ENCODE measurements around the gene SUPV3L1.

The SUPV3L1 gene

GRCh38 chr10:69216577-69217118 is 36.6 kb downstream of the SUPV3L1 start:
- no peak for TF ChIP-seq CTCF (conservative IDR thresholded peaks at IDR 0.05)
- no peak overlapping the region for H3K27ac ChIP-seq

- no peak overlapping the region for H3K27ac ChIP-seq
- TF ChIP-seq CTCF (conservative IDR thresholded peaks at IDR 0.05) = no peak
Observed at GRCh38 chr10:69217119-69217754, 37.2 kb downstream of the SUPV3L1 start.

GRCh38 chr10:69218831-69219230 is 38.8 kb downstream of the SUPV3L1 start:
- no peak overlapping the region for H3K27ac ChIP-seq
- no peak for TF ChIP-seq CTCF (conservative IDR thresholded peaks at IDR 0.05)

- TF ChIP-seq CTCF (conservative IDR thresholded peaks at IDR 0.05) = no peak
- no peak within 1 kb of the TSS for H3K27ac ChIP-seq
Observed at GRCh38 chr10:69220041-69220451, 40.0 kb downstream of the SUPV3L1 start, which contains the start of gene HKDC1. Gene HKDC1, plus strand, starts transcription at chr10:69220332. Its CDS starts 104 bp downstream, at chr10:69220436.

GRCh38 chr10:69220507-69220906 is 40.5 kb downstream of the SUPV3L1 start:
- TF ChIP-seq CTCF (conservative IDR thresholded peaks at IDR 0.05) = no peak
- H3K27ac ChIP-seq = no peak overlapping the region

- peak; percentile 87 for TF ChIP-seq CTCF (conservative IDR thresholded peaks at IDR 0.05)
- peak overlapping the region; percentile 51 for H3K27ac ChIP-seq
Observed at GRCh38 chr10:69222157-69223027, 42.4 kb downstream of the SUPV3L1 start.

- peak overlapping the region; percentile 51 for H3K27ac ChIP-seq
- no peak for TF ChIP-seq CTCF (conservative IDR thresholded peaks at IDR 0.05)
Observed at GRCh38 chr10:69223028-69223342, 43.0 kb downstream of the SUPV3L1 start.

All from VCaP (cell line).